ENCODE results near the gene NUF2. TPM values are rescaled to one million over a fixed set of nuclear protein-coding genes. Genes with fewer than 3 reads are reported as not detected.

NUF2 gene
- polyA plus RNA-seq, 3 donors: 27.5 to 34.4 (median 28.4) TPM

DNA sequence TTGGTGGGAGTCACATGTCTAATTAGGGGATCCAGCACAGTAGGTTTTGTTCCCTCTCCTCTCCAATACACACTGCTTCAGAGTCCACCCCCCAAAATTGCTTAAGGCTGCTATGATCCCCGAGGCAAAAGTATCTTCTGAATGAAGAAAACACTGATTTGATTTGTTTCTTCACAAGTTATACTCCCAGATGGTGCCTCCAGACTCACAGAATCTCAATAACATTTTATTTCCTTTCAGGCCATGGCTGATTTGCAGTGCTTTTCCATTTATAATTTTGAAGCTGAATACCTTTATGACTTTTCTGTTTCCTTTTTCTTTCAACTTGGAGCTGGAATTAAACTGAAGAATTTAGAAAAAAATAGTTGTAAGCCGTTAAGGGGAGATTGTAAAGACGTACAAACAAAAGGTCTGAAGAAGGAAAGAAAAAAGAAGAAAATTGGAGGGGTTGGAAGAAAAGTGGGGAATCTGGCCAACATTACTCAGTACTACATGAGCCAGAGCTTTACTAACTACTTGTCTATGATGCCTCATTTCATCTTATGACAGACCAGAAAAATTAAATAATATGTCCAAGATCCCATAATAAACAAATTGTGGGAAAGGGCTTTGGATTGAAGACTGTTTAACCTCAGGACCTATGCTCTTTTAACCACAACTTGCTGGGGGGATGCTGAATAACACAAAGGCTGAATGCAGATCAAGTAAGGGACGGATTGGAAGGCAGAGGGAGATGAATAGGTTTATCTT lies 75.9 kb downstream of the NUF2 start:
- DNase-seq (ENCODE audit: low read depth in 3 of 3, low spot score in 2 of 3): no peak

DNA sequence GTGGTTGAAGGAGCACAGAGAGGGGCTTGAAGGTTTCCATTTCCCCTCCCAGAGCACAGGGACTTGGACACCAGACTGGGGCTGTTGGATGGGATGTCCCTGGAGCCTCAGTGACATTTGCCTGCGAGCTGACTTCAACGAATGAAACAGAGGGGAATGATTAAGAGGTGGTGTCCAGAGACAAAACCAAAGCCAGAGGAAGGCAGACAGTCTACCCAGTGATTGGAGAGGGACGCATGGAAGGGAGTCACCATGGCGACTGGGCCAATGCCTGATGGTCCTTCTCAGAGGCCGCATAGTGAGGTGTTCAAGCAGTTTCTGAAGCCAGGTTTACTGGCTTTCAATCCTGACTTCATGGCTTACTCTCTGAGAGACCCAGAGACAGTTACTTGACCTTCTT lies 77.2 kb downstream of the NUF2 start:
- no peak for DNase-seq (ENCODE audit: low read depth in 3 of 3, low spot score in 2 of 3)

DNA sequence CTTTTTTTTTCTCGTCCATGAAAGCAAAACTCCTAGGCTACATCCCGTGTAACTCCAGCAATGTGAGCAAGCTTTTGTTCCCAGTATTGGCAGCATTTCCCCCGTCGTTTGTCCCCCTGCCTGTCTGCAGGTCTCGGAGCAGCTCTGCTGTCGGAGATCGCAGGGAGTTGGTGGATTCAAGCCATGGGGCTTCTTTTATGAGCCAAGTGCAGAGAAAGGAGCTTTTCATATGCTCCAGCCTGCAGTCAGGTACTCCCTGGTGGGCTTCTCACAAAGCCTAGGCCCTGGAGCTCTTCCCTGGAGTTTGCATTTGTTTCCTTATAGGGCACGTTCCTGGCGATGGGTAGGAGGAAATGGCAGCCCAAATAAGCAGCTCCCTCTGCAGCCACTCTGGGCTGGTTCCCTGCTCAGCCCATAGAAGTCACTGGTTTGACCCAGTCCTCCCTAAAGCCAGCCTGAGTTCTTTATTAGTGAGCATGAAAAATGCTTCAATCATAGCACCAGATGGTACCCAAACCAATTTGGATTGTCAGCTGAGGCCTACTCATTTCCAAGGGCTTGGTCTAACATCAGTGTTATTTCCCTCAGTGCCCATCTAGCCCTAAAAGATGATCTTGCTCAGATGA lies 78.3 kb downstream of the NUF2 start:
- no peak for DNase-seq (ENCODE audit: low read depth in 3 of 3, low spot score in 2 of 3)

DNA sequence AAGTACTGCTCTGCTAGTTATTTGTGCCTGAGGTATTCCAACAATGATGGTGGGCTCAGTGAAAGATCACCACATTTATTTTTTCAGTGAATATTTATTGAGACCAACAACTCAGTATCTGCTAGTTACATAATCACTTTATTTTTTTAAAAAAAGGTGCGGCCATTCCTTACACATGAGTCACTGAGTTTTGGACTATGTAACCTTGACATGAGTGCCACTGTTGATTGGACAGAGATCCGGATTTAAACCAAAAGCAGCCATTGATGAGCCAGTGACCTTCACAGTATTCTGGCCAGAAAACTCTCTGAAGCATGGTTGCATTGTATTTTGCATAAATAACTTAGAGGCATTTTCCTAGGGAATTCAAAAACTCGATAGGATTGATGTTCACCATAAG lies 79.5 kb downstream of the NUF2 start:
- no peak for DNase-seq (ENCODE audit: low read depth in 3 of 3, low spot score in 2 of 3)

Other genes with a start within 250 kb of the NUF2 start
- gene RGS5, start 119.0 kb upstream of the NUF2 start, polyA plus RNA-seq (ENCODE audit: insufficient read length in 3 of 3): 10 to 100 TPM; 10.1 to 15.2 (median 13.4) TPM

Data from right renal cortex interstitium (tissue), 3 donors.